GM12864 (cell line): Measurements from ENCODE around the gene REXO1.

Experiments used
- DNase-seq: peaks from one replicate; pipeline ENCODE4 v3.0.0-alpha.2; 2011; ENCODE audit warnings: low read depth
- H3K4me3 ChIP-seq: 2 replicates; pipeline ENCODE4 v1.5.1; 2011; ENCODE audit warnings: mild to moderate bottlenecking, low read depth, low read length, control low read depth
- CTCF ChIP-seq: IDR thresholded peaks from 2 replicates; pipeline ENCODE4 v1.5.1; 2011; ENCODE audit warnings: low read depth, mild to moderate bottlenecking, moderate library complexity, low read length, control low read depth, inconsistent platforms; ENCODE audit errors: missing control alignments

The REXO1 gene

GRCh38 chr19:1773184-1773583, 75.1 kb downstream of the REXO1 start:
- DNase-seq, result no peak
- H3K4me3 ChIP-seq, result no peak overlapping the region
- TF ChIP-seq CTCF, result no peak

DNA sequence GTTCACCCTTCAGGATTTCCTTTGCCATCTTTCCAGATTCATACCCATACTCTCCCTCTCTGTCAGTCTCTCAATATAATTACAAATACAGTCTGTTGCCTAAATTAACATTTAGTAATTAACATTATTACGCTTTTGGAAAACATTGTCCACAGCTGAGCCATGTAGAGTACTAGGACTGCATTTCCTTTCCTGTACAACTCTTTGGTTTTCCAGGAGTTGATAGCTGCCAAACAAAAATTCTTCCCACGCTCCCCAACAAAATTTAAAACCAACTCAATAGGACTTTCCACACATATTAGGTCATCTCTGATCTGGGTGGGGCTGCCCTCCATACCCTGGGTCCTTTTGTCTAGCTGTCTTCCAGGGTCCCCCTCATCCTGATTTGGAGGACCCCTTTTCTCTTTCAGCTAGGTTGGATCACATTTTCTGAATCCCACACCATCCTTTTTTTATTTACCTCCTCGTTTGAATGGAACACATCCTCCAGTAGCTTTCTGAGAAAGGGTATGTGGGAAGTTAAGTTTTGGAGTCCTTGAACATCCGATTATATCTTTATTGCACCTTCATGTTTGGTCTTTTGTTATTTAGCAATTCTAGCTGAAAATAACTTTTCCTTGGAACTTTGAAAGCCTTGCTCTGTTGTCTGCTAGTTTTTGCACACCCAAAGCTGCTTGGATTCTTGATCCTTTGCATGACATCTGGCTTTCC, 77.3 kb downstream of the REXO1 start:
- no peak overlapping the region for H3K4me3 ChIP-seq
- no peak for TF ChIP-seq CTCF
- no peak for DNase-seq

DNA sequence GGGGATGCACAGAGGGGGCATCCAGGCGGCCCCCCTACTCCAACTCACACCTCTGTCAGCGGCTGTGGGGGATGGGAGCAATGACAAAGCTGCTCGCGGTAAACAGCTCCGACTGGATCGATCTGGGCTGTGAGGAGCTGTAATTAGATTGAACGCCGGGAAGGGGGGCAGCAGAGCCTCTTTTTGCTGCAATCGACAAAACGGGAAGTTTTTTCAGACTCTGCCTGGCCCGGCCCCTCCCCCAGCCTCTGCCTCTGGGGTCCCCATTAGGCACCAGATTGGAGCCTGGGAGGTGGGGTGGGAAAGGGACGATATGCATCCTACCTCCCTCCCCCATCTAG, 78.7 kb downstream of the REXO1 start:
- DNase-seq, result no peak
- TF ChIP-seq CTCF, result no peak
- H3K4me3 ChIP-seq, result no peak overlapping the region

DNA sequence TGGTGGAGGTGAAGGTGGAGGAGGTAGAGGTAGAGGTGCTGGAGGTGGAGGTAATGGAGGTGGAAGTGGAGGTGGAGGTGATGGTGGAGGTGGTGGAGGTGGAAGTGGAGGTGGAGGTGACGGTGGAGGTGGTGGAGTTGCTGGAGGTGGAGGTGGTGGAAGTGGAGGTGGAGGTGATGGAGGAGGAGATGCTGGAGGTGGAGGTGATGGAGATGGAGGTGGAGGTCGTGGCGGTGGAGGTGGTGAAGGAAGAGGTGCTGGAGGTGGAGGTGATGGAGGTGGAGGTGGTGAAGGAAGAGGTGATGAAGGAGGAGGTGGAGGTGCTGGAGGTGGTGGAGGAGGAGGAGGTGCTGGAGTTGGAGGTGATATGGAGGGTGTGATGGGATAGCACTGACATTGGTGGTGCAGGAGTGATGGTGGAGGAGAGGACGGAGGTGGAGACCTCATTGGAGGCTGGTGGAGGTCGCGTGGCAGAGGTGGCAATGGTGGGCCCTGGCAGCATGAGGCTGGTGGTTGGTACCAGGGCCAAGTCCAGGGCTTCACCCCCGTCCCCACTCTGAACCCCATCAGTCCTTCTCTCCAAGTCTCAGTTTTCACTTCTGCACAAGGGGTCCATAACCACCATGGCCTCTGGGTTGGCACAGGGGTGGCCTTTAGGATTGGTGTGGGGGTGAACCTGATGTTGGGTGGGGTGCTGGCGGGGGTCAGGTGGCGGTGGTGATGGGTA, 79.2 kb downstream of the REXO1 start:
- H3K4me3 ChIP-seq, result no peak overlapping the region
- DNase-seq, result no peak
- TF ChIP-seq CTCF, result no peak

DNA sequence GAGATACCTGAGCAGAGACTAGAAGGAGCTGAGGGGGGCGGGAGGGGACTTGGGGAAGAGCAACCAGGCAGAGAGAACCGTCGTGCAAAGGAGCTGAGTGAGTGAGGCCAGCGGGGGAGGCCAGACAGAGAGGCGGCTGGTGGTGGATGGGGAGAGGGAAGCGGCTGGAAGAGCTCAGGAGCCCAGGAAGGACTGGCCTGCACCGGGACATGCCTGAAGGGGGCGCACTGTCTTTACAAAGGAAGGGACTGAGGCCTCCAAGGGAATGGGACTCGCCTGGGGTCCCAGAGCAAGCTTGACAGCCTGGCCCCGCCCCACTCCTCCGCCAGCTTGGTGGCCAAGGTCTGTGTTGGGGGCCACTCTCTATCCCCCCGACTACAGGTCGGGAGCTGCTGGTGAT, 80.0 kb downstream of the REXO1 start:
- TF ChIP-seq CTCF, result peak; percentile 27
- H3K4me3 ChIP-seq, result no peak overlapping the region
- DNase-seq, result no peak

DNA sequence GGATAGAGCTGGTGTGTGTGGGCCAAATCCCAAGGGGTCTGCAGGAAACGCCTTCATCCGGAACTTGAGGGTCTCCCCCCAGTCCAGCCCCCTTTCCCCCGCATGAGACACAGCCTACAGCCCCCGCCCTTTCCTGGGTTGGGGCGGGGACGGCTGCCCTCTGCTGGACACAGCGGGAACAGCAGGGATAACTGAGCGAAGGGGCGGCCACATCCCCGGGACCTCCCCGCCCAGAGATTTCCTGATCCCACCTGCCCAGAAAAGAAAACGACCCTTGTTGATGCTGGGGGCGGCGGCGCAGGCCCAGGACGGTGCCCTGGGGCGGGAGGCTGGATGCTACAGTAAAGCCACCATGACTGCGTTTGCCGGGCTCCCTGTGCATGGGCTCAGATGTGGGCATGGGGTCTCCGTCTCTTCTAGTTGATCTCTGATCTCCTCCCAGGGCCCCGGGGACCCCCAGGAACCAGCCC, 80.8 kb downstream of the REXO1 start:
- no peak overlapping the region for H3K4me3 ChIP-seq
- peak; percentile 92 for TF ChIP-seq CTCF
- no peak for DNase-seq
